ENCODE measurements around the gene GGACT. TPM values are rescaled to one million over a fixed set of nuclear protein-coding genes. Genes with fewer than 3 reads are reported as not detected.

Gene GGACT
- 0.24 and 1.1 TPM in 2 replicates for total RNA-seq (2014; rRNA removed; shearing (Covaris generic))
- 0.61 and 1.0 TPM in 2 replicates for polyA plus RNA-seq (2016; fragmentation: Nextera tagmentation; extraction: Ambion mirVana)
- long read RNA-seq, partial matches to known transcripts: 0 of 2 reads
- long read RNA-seq, other reads (novel, unspliced or antisense): 1 of 2 reads

- ATAC-seq (peak; percentile 97), DNase-seq (ENCODE audit: low spot score) (peak; percentile 91)
- H3K27me3 Mint-ChIP-seq (ENCODE audit: insufficient read depth, low read depth, poor library complexity): peaks cover 9% of the 10 kb centered on the region
- peak within 1 kb of the TSS; percentile 71 for H3K4me3 ChIP-seq
- no peak within 1 kb of the TSS for H3K27ac Mint-ChIP-seq
- H3K4me1 ChIP-seq (ENCODE audit: insufficient read depth): no peaks in the 10 kb centered on the region
- peaks cover 6% of the 10 kb centered on the region for H3K9me2 ChIP-seq (ENCODE audit: insufficient read depth)
- H3K4me2 ChIP-seq: peak within 1 kb of the TSS; percentile 81
- H2AFZ ChIP-seq: peak within 1 kb of the TSS; percentile 91
- no peaks in the 10 kb centered on the region for H3K36me3 ChIP-seq (ENCODE audit: insufficient read depth)
- H3K9me3 Mint-ChIP-seq: peaks cover 4% of the 10 kb centered on the region; the same call in 1 of the 3 replicates
- H3K36me3 Mint-ChIP-seq (ENCODE audit: low read depth): no peaks in the 10 kb centered on the region
- peaks cover 12% of the 10 kb centered on the region; the same call in 1 of the 2 replicates for H3F3A ChIP-seq (replicated peaks; ENCODE audit: low read depth)
- H4K20me1 ChIP-seq (replicated peaks; ENCODE audit: insufficient read depth): no peaks in the 10 kb centered on the region
- H3K4me1 Mint-ChIP-seq: 0 out of 3 replicates have a peak, but pooled peaks cover 2% of the 10 kb centered on the region
- TF ChIP-seq NANOG (IDR thresholded peaks at IDR 0.05; ENCODE audit: borderline replicate concordance) (no peak), ETS1 (IDR thresholded peaks at IDR 0.05) (peak; percentile 56), ZNF462 (CRISPR knock-in tag; IDR thresholded peaks at IDR 0.05) (no peak), ZNF114 (CRISPR knock-in tag; IDR thresholded peaks at IDR 0.05) (no peak), EZH2phosphoT487 (IDR thresholded peaks at IDR 0.05; ENCODE audit: unreplicated experiment) (no peak), ZNF331 (CRISPR knock-in tag; IDR thresholded peaks at IDR 0.05; ENCODE audit: low read depth) (no peak), CTCF (conservative IDR thresholded peaks at IDR 0.05; ENCODE audit: low read depth in 2 of 2) (peak; percentile 53 to 83), EZH2 (IDR thresholded peaks at IDR 0.05; ENCODE audit: low read depth, unreplicated experiment) (no peak), REST (IDR thresholded peaks at IDR 0.05; ENCODE audit: unreplicated experiment) (peak; percentile 3), JUNB (IDR thresholded peaks at IDR 0.05; ENCODE audit: unreplicated experiment) (no peak), CREB1 (CRISPR knock-in tag; IDR thresholded peaks at IDR 0.05; ENCODE audit: low read depth) (0 out of 2 replicates have a peak, but pooled peaks have one; percentile 33), POLR2AphosphoS5 (IDR thresholded peaks at IDR 0.05; ENCODE audit: low read depth) (peak; percentile 58), STAT1 (IDR thresholded peaks at IDR 0.05; ENCODE audit: unreplicated experiment) (no peak)
- H3K4me3 Mint-ChIP-seq: peak within 1 kb of the TSS; percentile 68
- H3K27me3 ChIP-seq (ENCODE audit: insufficient read depth): peaks cover 8% of the 10 kb centered on the region
- no peak within 1 kb of the TSS for H3K27ac ChIP-seq (ENCODE audit: low read depth)
- H3K79me2 ChIP-seq (replicated peaks; ENCODE audit: insufficient read depth): no peaks in the 10 kb centered on the region
Observed at GRCh38 chr13:100588331-100589177, at the start of gene GGACT. GGACT (minus strand) TSS chr13:100588789; CDS start chr13:100532591, 56,198 bp downstream.

Data from GM23338 (cell line).